Measurements from ENCODE around the gene NOTCH2. TPM values are rescaled to one million over a fixed set of nuclear protein-coding genes. Genes with fewer than 3 reads are reported as not detected.

Gene NOTCH2
- total RNA-seq, 1 experiment from 2014 or later: 55.7 TPM

- ChIA-PET POLR2A (ENCODE audit: low non-redundant PET) (no interaction called here), CTCF (no interaction called here)
- H3K4me3 ChIP-seq (ENCODE audit: low read depth, low read length, poor library complexity, severe bottlenecking): no peak overlapping the region
- no peaks in the 10 kb centered on the region for H3K9me3 ChIP-seq (ENCODE audit: low read depth, low read length, poor library complexity, severe bottlenecking)
- no peaks in the 10 kb centered on the region for H3K36me3 ChIP-seq (ENCODE audit: insufficient read depth, low read length, poor library complexity, severe bottlenecking)
- no TSS peak for BruUV-seq (replicated peaks)
- H3K27me3 ChIP-seq (replicated peaks; ENCODE audit: insufficient read depth, low read depth, low read length, poor library complexity): no peaks in the 10 kb centered on the region
- H3K4me1 ChIP-seq (ENCODE audit: insufficient read depth, low read length, poor library complexity, severe bottlenecking): no peaks in the 10 kb centered on the region
- TF ChIP-seq, protein P1, sequence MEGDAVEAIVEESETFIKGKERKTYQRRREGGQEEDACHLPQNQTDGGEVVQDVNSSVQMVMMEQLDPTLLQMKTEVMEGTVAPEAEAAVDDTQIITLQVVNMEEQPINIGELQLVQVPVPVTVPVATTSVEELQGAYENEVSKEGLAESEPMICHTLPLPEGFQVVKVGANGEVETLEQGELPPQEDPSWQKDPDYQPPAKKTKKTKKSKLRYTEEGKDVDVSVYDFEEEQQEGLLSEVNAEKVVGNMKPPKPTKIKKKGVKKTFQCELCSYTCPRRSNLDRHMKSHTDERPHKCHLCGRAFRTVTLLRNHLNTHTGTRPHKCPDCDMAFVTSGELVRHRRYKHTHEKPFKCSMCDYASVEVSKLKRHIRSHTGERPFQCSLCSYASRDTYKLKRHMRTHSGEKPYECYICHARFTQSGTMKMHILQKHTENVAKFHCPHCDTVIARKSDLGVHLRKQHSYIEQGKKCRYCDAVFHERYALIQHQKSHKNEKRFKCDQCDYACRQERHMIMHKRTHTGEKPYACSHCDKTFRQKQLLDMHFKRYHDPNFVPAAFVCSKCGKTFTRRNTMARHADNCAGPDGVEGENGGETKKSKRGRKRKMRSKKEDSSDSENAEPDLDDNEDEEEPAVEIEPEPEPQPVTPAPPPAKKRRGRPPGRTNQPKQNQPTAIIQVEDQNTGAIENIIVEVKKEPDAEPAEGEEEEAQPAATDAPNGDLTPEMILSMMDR (conservative IDR thresholded peaks at IDR 0.05; ENCODE audit: low read depth, low read length): no peak
- TF ChIP-seq EZH2 (IDR thresholded peaks at IDR 0.05; ENCODE audit: borderline replicate concordance, low read depth, low read length, poor library complexity, severe bottlenecking): no peak
- DNase-seq (ENCODE audit: low spot score): no peak
- no peak overlapping the region for H3K27ac ChIP-seq (ENCODE audit: low read depth, low read length, poor library complexity, severe bottlenecking)
- intact Hi-C loops (cut with micrococcal nuclease; ENCODE audit: unreplicated experiment): no loop called here
These were observed 174.4 kb downstream of the NOTCH2 start for GRCh38 chr1:119895102-119895501.

DNA sequence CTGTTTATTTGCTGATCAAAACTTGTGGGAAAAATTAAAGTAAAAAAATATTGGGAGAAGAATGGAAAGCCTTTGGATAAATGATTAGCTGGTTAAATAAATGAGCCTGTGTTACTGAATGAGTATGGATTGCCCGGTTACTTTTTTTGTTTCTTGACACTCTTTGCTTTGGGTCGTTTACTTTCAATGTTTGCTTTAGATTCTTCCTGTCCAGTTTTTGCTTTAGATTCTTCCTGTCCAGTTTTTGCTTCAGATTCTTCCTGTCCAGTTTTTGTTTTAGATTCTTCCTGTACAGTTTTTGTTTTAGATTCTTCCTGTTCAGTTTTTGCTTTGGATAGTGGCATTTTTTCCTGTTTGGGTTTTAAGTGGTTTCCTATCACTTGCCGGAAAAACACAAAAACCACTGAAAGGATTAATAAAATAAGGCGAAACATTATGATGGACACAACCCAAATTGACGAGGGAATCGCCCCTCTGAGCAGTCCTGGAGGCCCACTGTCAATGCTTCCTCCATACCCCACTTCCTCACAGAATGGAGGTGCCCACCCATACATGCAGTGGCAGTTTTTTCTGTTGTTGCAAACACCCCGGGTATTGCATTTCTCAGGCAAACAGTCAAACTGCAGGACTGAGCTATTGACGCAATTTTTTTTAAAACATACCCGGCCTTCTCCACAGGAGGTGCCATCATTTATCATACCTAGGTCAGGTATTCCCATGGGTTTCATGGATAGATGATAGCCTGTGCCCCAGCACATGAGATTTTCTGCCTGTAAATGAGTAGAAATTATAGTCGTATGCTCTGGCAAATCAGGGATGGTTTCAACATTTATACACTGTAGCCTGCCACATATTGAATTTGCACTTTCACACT is 175.4 kb downstream of the NOTCH2 start:
- H3K36me3 ChIP-seq (ENCODE audit: insufficient read depth, low read length, poor library complexity, severe bottlenecking): no peaks in the 10 kb centered on the region
- ChIA-PET CTCF (no interaction called here), POLR2A (ENCODE audit: low non-redundant PET) (no interaction called here)
- intact Hi-C loops (cut with micrococcal nuclease; ENCODE audit: unreplicated experiment): no loop called here
- no peak overlapping the region for H3K27ac ChIP-seq (ENCODE audit: low read depth, low read length, poor library complexity, severe bottlenecking)
- no peaks in the 10 kb centered on the region for H3K9me3 ChIP-seq (ENCODE audit: low read depth, low read length, poor library complexity, severe bottlenecking)
- TF ChIP-seq EZH2 (IDR thresholded peaks at IDR 0.05; ENCODE audit: borderline replicate concordance, low read depth, low read length, poor library complexity, severe bottlenecking): no peak
- TF ChIP-seq, protein P1 (conservative IDR thresholded peaks at IDR 0.05; ENCODE audit: low read depth, low read length): no peak
- H3K27me3 ChIP-seq (replicated peaks; ENCODE audit: insufficient read depth, low read depth, low read length, poor library complexity): no peaks in the 10 kb centered on the region
- no peak for DNase-seq (ENCODE audit: low spot score)
- no TSS peak for BruUV-seq (replicated peaks)
- H3K4me1 ChIP-seq (ENCODE audit: insufficient read depth, low read length, poor library complexity, severe bottlenecking): no peaks in the 10 kb centered on the region
- H3K4me3 ChIP-seq (ENCODE audit: low read depth, low read length, poor library complexity, severe bottlenecking): no peak overlapping the region

DNA sequence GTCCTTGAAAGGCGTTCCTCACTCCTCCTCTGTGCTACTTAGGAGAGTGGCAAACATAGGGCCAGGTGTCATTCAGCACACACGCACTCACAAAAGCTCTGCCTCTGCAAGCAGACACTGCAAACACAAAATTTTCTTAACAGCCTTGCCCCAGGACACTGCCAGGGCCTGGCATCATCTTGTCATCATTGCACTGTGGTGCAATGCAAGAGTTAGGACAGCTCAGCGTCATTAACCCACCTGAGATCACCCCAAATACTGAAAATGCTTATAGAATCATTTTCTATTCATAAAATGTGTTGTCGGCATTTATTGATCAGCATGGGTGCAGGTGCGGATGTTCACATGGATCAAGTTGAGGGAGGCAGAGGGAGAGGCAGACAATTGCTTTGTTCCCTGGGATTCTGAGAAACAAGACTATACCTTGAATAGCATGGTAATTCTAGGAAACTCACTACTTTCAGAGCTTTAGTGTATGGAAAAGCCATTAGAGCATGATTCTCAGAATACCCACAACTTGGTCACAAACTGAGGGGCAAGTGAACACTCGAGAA is 176.1 kb downstream of the NOTCH2 start:
- TF ChIP-seq, protein P1 (conservative IDR thresholded peaks at IDR 0.05; ENCODE audit: low read depth, low read length): no peak
- TF ChIP-seq EZH2 (IDR thresholded peaks at IDR 0.05; ENCODE audit: borderline replicate concordance, low read depth, low read length, poor library complexity, severe bottlenecking): no peak

More for the DNA sequence above, 176.1 kb downstream of the NOTCH2 start:
- ChIA-PET POLR2A (ENCODE audit: low non-redundant PET) (no interaction called here), CTCF (no interaction called here)
- H3K36me3 ChIP-seq (ENCODE audit: insufficient read depth, low read length, poor library complexity, severe bottlenecking): no peaks in the 10 kb centered on the region
- intact Hi-C loops (cut with micrococcal nuclease; ENCODE audit: unreplicated experiment): no loop called here
- DNase-seq (ENCODE audit: low spot score): no peak
- no peaks in the 10 kb centered on the region for H3K4me1 ChIP-seq (ENCODE audit: insufficient read depth, low read length, poor library complexity, severe bottlenecking)
- H3K9me3 ChIP-seq (ENCODE audit: low read depth, low read length, poor library complexity, severe bottlenecking): no peaks in the 10 kb centered on the region
- no peaks in the 10 kb centered on the region for H3K27me3 ChIP-seq (replicated peaks; ENCODE audit: insufficient read depth, low read depth, low read length, poor library complexity)
- no TSS peak for BruUV-seq (replicated peaks)
- H3K4me3 ChIP-seq (ENCODE audit: low read depth, low read length, poor library complexity, severe bottlenecking): no peak overlapping the region
- no peak overlapping the region for H3K27ac ChIP-seq (ENCODE audit: low read depth, low read length, poor library complexity, severe bottlenecking)
